H1 (cell line): Measurements from ENCODE around the gene TMEM25. TPM values are rescaled to one million over a fixed set of nuclear protein-coding genes. Genes with fewer than 3 reads are reported as not detected.

ENCODE experiments used
- CTCF ChIA-PET: fragments of 300-600 bp; sonication (Branson Sonifier 250); formaldehyde crosslinking; loops from one replicate; lab custom pipeline; 2021; ENCODE audit not compliant: partially characterized antibody; lab: Charles Lee
- POLR2A ChIA-PET: fragments of 300-600 bp; sonication (Branson Sonifier 250); formaldehyde crosslinking; loops from one replicate; lab custom pipeline; 2021; ENCODE audit warnings: inconsistent platforms; ENCODE audit not compliant: partially characterized antibody; lab: Charles Lee
- DNase-seq, 2 experiments: peaks; one replicate each; pipeline versions ENCODE4 v3.0.0 to v3.0.0-alpha.2; 2010 to 2022; ENCODE audit warnings: low spot score in 2 of 2, low read depth in 1 of 2, mixed read lengths in 1 of 2
- FAIRE-seq: peaks from 2 replicates; lab custom pipeline; 2011; peaks lifted over from hg19 to GRCh38; lab: Jason Lieb, UNC
- H2AFZ ChIP-seq: 2 replicates; pipeline ENCODE4 v1.8.1; 2012; ENCODE audit warnings: low read length, inconsistent platforms
- H2AK5ac ChIP-seq: 2 replicates; pipeline ENCODE4 v1.6.1; 2013; ENCODE audit warnings: low read depth, low read length
- H2BK120ac ChIP-seq: replicated peaks from 2 replicates; pipeline ENCODE3; 2013; ENCODE audit warnings: low read depth, low read length, inconsistent platforms
- H2BK12ac ChIP-seq: 2 replicates; pipeline ENCODE4 v1.6.1; 2013; ENCODE audit warnings: low read depth, low read length
- H2BK15ac ChIP-seq: 2 replicates; pipeline ENCODE4 v1.6.1; 2013; ENCODE audit warnings: low read length
- H2BK20ac ChIP-seq: 2 replicates; pipeline ENCODE4 v1.6.1; 2013; ENCODE audit warnings: low read length
- H2BK5ac ChIP-seq: 2 replicates; pipeline ENCODE4 v1.6.1; 2013; ENCODE audit warnings: low read depth, low read length
- H3K14ac ChIP-seq: 2 replicates; pipeline ENCODE4 v1.6.1; 2013; ENCODE audit warnings: inconsistent platforms; ENCODE audit not compliant: insufficient read length
- H3K18ac ChIP-seq: 2 replicates; pipeline ENCODE4 v1.6.1; 2013; ENCODE audit warnings: low read length; ENCODE audit errors: extremely low read depth
- H3K23ac ChIP-seq: 2 replicates; pipeline ENCODE4 v1.6.1; 2013; ENCODE audit warnings: inconsistent platforms; ENCODE audit not compliant: insufficient read length
- H3K23me2 ChIP-seq: 2 replicates; pipeline ENCODE4 v1.6.1; 2013; ENCODE audit warnings: low read depth, low read length
- H3K27ac ChIP-seq: 2 replicates; pipeline ENCODE4 v1.6.1; 2011; ENCODE audit warnings: low read depth, low read length, inconsistent platforms
- H3K27me3 ChIP-seq, 4 experiments: replicated peaks in 1 of 4; 1 replicate in 1 of 4; 2 replicates in 3 of 4; pipeline versions ENCODE4 v1.6.1 to v1.8.1; 2011 to 2013; ENCODE audit warnings: low read length in 3 of 4, mild to moderate bottlenecking in 3 of 4, inconsistent platforms in 2 of 4, mixed read lengths in 2 of 4, moderate library complexity in 1 of 4; ENCODE audit not compliant: control insufficient read depth in 3 of 4, insufficient read depth in 3 of 4; ENCODE audit errors: extremely low read depth in 1 of 4
- H3K36me3 ChIP-seq, 4 experiments: 2 replicates each; pipeline versions ENCODE4 v1.6.1 to v1.8.1; 2011 to 2013; ENCODE audit warnings: mild to moderate bottlenecking in 4 of 4, low read length in 3 of 4, moderate library complexity in 2 of 4, control low read depth in 1 of 4, inconsistent platforms in 1 of 4; ENCODE audit not compliant: insufficient read depth in 4 of 4, control insufficient read depth in 2 of 4
- H3K4ac ChIP-seq: replicated peaks from 2 replicates; pipeline ENCODE3; 2013; ENCODE audit warnings: low read length, low read depth, mixed read lengths, inconsistent platforms; ENCODE audit not compliant: insufficient read length
- H3K4me1 ChIP-seq, 4 experiments: replicated peaks in 1 of 4; 1 replicate in 1 of 4; 2 replicates in 3 of 4; pipeline versions ENCODE4 v1.6.1 to v1.8.1; 2011 to 2013; ENCODE audit warnings: low read length in 3 of 4, inconsistent platforms in 2 of 4, mixed read lengths in 1 of 4; ENCODE audit not compliant: insufficient read depth in 4 of 4, control insufficient read depth in 3 of 4
- H3K4me2 ChIP-seq, 2 experiments: 2 replicates each; pipeline versions ENCODE4 v1.6.1 to v1.8.1; 2011 to 2013; ENCODE audit warnings: low read depth in 2 of 2, low read length in 2 of 2, control low read depth in 1 of 2, inconsistent platforms in 1 of 2, mild to moderate bottlenecking in 1 of 2; ENCODE audit not compliant: insufficient read depth in 1 of 2
- H3K4me3 ChIP-seq, 4 experiments: fragments of 200-600, 300-600 bp in 1 of 4; sonication (generic), shearing (Covaris generic), sonication (Bioruptor Twin) in 1 of 4; 2 replicates each; pipeline versions ENCODE4 v1.5.1 to v1.8.1; 2011 to 2016; ENCODE audit warnings: low read length in 4 of 4, low read depth in 3 of 4, control low read depth in 2 of 4, inconsistent platforms in 2 of 4, mild to moderate bottlenecking in 2 of 4, mixed read lengths in 1 of 4, moderate library complexity in 1 of 4; ENCODE audit not compliant: insufficient read depth in 2 of 4; ENCODE audit errors: extremely low read depth in 1 of 4
- H3K56ac ChIP-seq: replicated peaks from 2 replicates; pipeline ENCODE3; 2013; ENCODE audit warnings: low read depth, mild to moderate bottlenecking, mixed read lengths, low read length, inconsistent platforms; ENCODE audit not compliant: insufficient read length
- H3K79me1 ChIP-seq: 2 replicates; pipeline ENCODE4 v1.6.1; 2013; ENCODE audit warnings: low read depth, low read length, control low read depth
- H3K79me2 ChIP-seq, 2 experiments: 2 replicates each; pipeline versions ENCODE4 v1.6.1 to v1.8.1; 2012 to 2013; ENCODE audit warnings: low read length in 2 of 2, mild to moderate bottlenecking in 2 of 2, inconsistent platforms in 1 of 2; ENCODE audit not compliant: insufficient read depth in 2 of 2, control insufficient read depth in 1 of 2
- H3K9ac ChIP-seq, 4 experiments: replicated peaks in 1 of 4; 1 replicate in 1 of 4; 2 replicates in 3 of 4; pipeline versions ENCODE4 v1.6.1 to v1.8.1; 2011 to 2013; ENCODE audit warnings: low read depth in 3 of 4, low read length in 3 of 4, control low read depth in 2 of 4, mild to moderate bottlenecking in 2 of 4, moderate library complexity in 2 of 4, inconsistent platforms in 1 of 4; ENCODE audit errors: extremely low read depth in 1 of 4
- H3K9me3 ChIP-seq, 2 experiments: 2 replicates each; pipeline versions ENCODE4 v1.6.1 to v1.8.1; 2012 to 2013; ENCODE audit warnings: mild to moderate bottlenecking in 2 of 2, moderate library complexity in 2 of 2, control low read depth in 1 of 2, inconsistent platforms in 1 of 2, low read depth in 1 of 2, low read length in 1 of 2, mixed read lengths in 1 of 2; ENCODE audit not compliant: insufficient read depth in 2 of 2
- H4K20me1 ChIP-seq, 2 experiments: replicated peaks in 1 of 2; 2 replicates each; pipeline versions ENCODE3 to v1.8.1; 2011 to 2013; ENCODE audit warnings: inconsistent platforms in 2 of 2, low read length in 2 of 2, mild to moderate bottlenecking in 1 of 2; ENCODE audit not compliant: insufficient read depth in 2 of 2, control insufficient read depth in 1 of 2
- H4K5ac ChIP-seq: 2 replicates; pipeline ENCODE4 v1.6.1; 2013; ENCODE audit warnings: low read length, low read depth, mixed read lengths, inconsistent platforms; ENCODE audit not compliant: insufficient read length
- H4K8ac ChIP-seq: 2 replicates; pipeline ENCODE4 v1.8.0; 2013; ENCODE audit warnings: mild to moderate bottlenecking, moderate library complexity, low read length, inconsistent platforms; ENCODE audit not compliant: insufficient read depth; ENCODE audit errors: extremely low read depth
- H4K91ac ChIP-seq: replicated peaks from 2 replicates; pipeline ENCODE3; 2013; ENCODE audit warnings: low read length, mixed read lengths, inconsistent platforms; ENCODE audit not compliant: insufficient read length
- BCL11A ChIP-seq, 2 experiments: IDR thresholded peaks; one replicate each; pipeline ENCODE4 v1.6.1; 2011; ENCODE audit warnings: low read depth in 2 of 2, low read length in 2 of 2, mild to moderate bottlenecking in 2 of 2
- CBX5 ChIP-seq: fragments of 300-800, 300-1000 bp; sonication (generic); IDR thresholded peaks from 2 replicates; pipeline ENCODE4 v1.7.1; 2016; ENCODE audit warnings: antibody characterized with exemption, low read length, low read depth
- FOSL1 ChIP-seq: IDR thresholded peaks from 2 replicates; pipeline ENCODE4 v1.6.1; 2011; ENCODE audit warnings: mild to moderate bottlenecking, low read depth, low read length, moderate library complexity; ENCODE audit not compliant: insufficient read depth
- GABPA ChIP-seq: IDR thresholded peaks from 2 replicates; pipeline ENCODE4 v1.6.1; 2011; ENCODE audit warnings: mild to moderate bottlenecking, low read length, moderate library complexity, borderline replicate concordance; ENCODE audit not compliant: insufficient read depth
- HDAC2 ChIP-seq, 2 experiments: fragments of 300-600 bp in 1 of 2; sonication (generic) in 1 of 2; IDR thresholded peaks; 2 replicates each; pipeline ENCODE4 v1.6.1; 2011 to 2012; ENCODE audit warnings: low read depth in 2 of 2, low read length in 2 of 2, mild to moderate bottlenecking in 2 of 2, moderate library complexity in 2 of 2, borderline replicate concordance in 1 of 2, inconsistent platforms in 1 of 2
- JUND ChIP-seq: IDR thresholded peaks from 2 replicates; pipeline ENCODE4 v1.6.1; 2011; ENCODE audit warnings: mild to moderate bottlenecking, improper control_type of control experiment, low read length
- KDM5A ChIP-seq: fragments of 200-600 bp; IDR thresholded peaks from 2 replicates; pipeline ENCODE4 v1.7.1; 2012; ENCODE audit warnings: mild to moderate bottlenecking, low read length, inconsistent platforms, mixed read lengths
- RAD21 ChIP-seq, 2 experiments: IDR thresholded peaks in 1 of 2; conservative IDR thresholded peaks in 1 of 2; 2 replicates each; pipeline ENCODE4 v1.6.1; 2011; ENCODE audit warnings: low read depth in 2 of 2, low read length in 2 of 2, improper control_type of control experiment in 1 of 2, inconsistent platforms in 1 of 2, mild to moderate bottlenecking in 1 of 2, moderate library complexity in 1 of 2
- RBBP5 ChIP-seq: IDR thresholded peaks from 2 replicates; pipeline ENCODE4 v1.7.1; 2012; ENCODE audit warnings: low read depth, mild to moderate bottlenecking, inconsistent platforms, low read length, moderate library complexity, borderline replicate concordance
- SIRT6 ChIP-seq: IDR thresholded peaks from one replicate; pipeline ENCODE4 v1.7.1; 2012; ENCODE audit warnings: low read length, inconsistent platforms
- SP2 ChIP-seq: IDR thresholded peaks from 2 replicates; pipeline ENCODE4 v1.6.1; 2012; ENCODE audit warnings: mild to moderate bottlenecking, low read length, inconsistent platforms
- TAF1 ChIP-seq: IDR thresholded peaks from 2 replicates; pipeline ENCODE4 v1.6.1; 2011; ENCODE audit warnings: mild to moderate bottlenecking, low read depth, low read length
- WGBS, 2 experiments: shearing (Covaris generic) in 1 of 2; methylation state at CpG; one replicate each; pipeline versions ENCODE4 v1.1.6 to v1.1.7; 2013 to 2015; ENCODE audit warnings: low lambda C conversion rate in 2 of 2, mixed read lengths in 2 of 2, inconsistent platforms in 1 of 2, low coverage in 1 of 2, missing lambda C conversion rate in 1 of 2; ENCODE audit not compliant: insufficient replicate concordance in 2 of 2, insufficient coverage in 1 of 2, insufficient read length in 1 of 2; ENCODE audit errors: extremely low coverage in 1 of 2, missing lambda C conversion rate in 1 of 2; 5-methylcytosine and 5-hydroxymethylcytosine counted together
- polyA plus RNA-seq, 7 experiments: library from polyadenylated mRNA; depleted of rRNA in 3 of 7; stranded (reverse) in 5 of 7; unstranded in 2 of 7; fragments of >200 nt in 5 of 7; fragments of 200-250 nt in 2 of 7; gene quantifications; 1 replicate in 5 of 7; 2 replicates in 1 of 7; 4 replicates in 1 of 7; pipeline versions ENCODE4 v1.2.1 to v1.2.3, GENCODE V29; 2011 to 2013; ENCODE audit warnings: missing spikeins in 2 of 7, mixed read lengths in 2 of 7
- total RNA-seq: library from RNA; stranded (reverse); fragmentation: NEBNext Ultra II Directional; extraction: Animal tissue kit (Norgen Biotek cat#: 25700); gene quantifications from 2 replicates; pipeline ENCODE4 v1.2.1, GENCODE V29; 2021

The TMEM25 gene
- total and polyA plus RNA-seq, 2 of the 8 experiments (the other 6 are each of a cell fraction or from before 2014, with no cell fraction given) = 18.3 to 26.8 TPM

DNA sequence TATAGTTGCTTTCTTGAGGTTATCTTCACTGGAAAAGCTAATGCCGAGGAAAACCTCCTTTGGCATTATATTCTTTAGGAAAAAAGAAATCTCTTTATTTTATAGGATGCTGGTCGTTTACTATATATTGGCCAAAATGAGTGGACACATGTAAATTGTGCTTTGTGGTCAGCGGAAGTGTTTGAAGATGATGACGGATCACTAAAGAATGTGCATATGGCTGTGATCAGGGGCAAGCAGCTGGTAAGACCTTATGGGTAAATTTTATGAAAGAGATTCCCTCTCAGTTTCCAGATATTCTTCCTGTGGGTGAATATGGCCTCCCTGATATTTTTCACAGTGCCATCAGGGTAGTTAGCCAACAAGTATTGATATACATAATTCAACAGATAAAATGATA lies 33.2 kb upstream of the TMEM25 start:
- 94% methylated on average over 4 of the region's 4 CpGs; no CpG with 5 or more reads in 1 of the 2 experiments for WGBS, 2 experiments
- no peaks in the 10 kb centered on the region for H3K23me2 ChIP-seq
- TF ChIP-seq GABPA (no peak), TAF1 (no peak), CBX5 (no peak), FOSL1 (no peak), HDAC2 (IDR thresholded peaks at IDR 0.05; ENCODE audit: borderline replicate concordance in 1 of 2, low read depth in 2 of 2, low read length in 2 of 2) (no peak), BCL11A (IDR thresholded peaks at IDR 0.05; ENCODE audit: low read depth in 2 of 2, low read length in 2 of 2) (no peak), KDM5A (no peak), JUND (no peak), RAD21 (IDR thresholded peaks at IDR 0.05 in 1 of 2, conservative IDR thresholded peaks at IDR 0.05 in 1 of 2; ENCODE audit: low read depth in 2 of 2, low read length in 2 of 2) (no peak), RBBP5 (no peak), SIRT6 (no peak), SP2 (no peak)
- no peaks in the 10 kb centered on the region for H3K4me1 ChIP-seq
- no peak overlapping the region for H2AFZ ChIP-seq
- H2BK15ac ChIP-seq = no peak overlapping the region
- H2BK20ac ChIP-seq = no peak overlapping the region
- no peak overlapping the region for H3K4ac ChIP-seq
- H3K18ac ChIP-seq = no peak overlapping the region
- no peak overlapping the region for H2BK120ac ChIP-seq
- H4K5ac ChIP-seq = no peak overlapping the region
- CTCF ChIA-PET = interaction anchor here (0.5 to 1.2 kb wide), 3 partner anchors 8 to 115 kb away, joined by 3 to 4 read pairs (median 3); no protein-coding TSS in a partner anchor
- no peaks in the 10 kb centered on the region for H3K9me3 ChIP-seq
- no peaks in the 10 kb centered on the region for H3K27me3 ChIP-seq
- H4K91ac ChIP-seq = no peak overlapping the region
- DNase-seq = no peak
- H3K23ac ChIP-seq = no peak overlapping the region
- peaks cover 0 to 2% of the 10 kb centered on the region in 2 experiments for H4K20me1 ChIP-seq
- H2AK5ac ChIP-seq = no peak overlapping the region
- no peak overlapping the region for H3K9ac ChIP-seq
- H3K27ac ChIP-seq = no peak overlapping the region
- H3K4me3 ChIP-seq = no peak overlapping the region
- H2BK12ac ChIP-seq = no peak overlapping the region
- no peaks in the 10 kb centered on the region for H3K79me1 ChIP-seq
- no peak overlapping the region for H2BK5ac ChIP-seq
- peaks cover 37 to 94% (median 85%) of the 10 kb centered on the region in 4 experiments; a peak in 7 of 8 replicates for H3K36me3 ChIP-seq
- POLR2A ChIA-PET = interaction anchor here (1.1 kb wide), 1 partner anchor 47 kb away, joined by 3 read pairs; no protein-coding TSS in a partner anchor
- no peak overlapping the region for H4K8ac ChIP-seq
- H3K4me2 ChIP-seq = no peak overlapping the region
- no peak overlapping the region for H3K14ac ChIP-seq
- no peaks in the 10 kb centered on the region for H3K79me2 ChIP-seq
- H3K56ac ChIP-seq = no peak overlapping the region
- FAIRE-seq = no peak
